ENCODE data around the gene SMPD4. TPM values are rescaled to one million over a fixed set of nuclear protein-coding genes. Genes with fewer than 3 reads are reported as not detected.
"Not testable (repeated sequence)": the region's sequence is repeated elsewhere in the genome, so short reads cannot be mapped to it uniquely, and the experiment has no call there.

Gene SMPD4
- total and polyA plus RNA-seq, 2 donors (not counting 1 experiment from before 2014, with no cell fraction given) = 63.8 to 80.6 TPM

DNA sequence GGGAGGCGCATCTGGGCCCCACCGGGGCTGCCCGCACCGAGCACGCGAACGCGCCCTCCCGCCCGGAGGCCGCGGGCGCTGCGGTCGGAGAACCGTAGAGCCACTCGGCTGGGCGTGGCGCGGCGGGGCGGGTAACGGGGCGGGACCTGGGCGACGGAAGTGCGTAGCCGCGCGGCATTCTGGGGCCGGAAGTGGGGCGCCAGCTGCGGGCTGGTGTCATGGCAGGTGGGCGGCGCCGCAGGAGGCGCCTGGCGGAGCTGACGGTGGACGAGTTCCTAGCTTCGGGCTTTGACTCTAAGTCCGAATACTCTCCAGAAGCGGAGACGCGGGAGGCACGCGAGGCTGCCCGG lies 47.7 kb upstream of the SMPD4 start:
- peak; percentile 64 for DNase-seq
- H3K4me3 ChIP-seq (ENCODE audit: control extremely low read depth in 1 of 5, extremely low read depth in 1 of 5, insufficient read depth in 1 of 5, low read depth in 2 of 5, low read length in 4 of 5); H3K79me2 ChIP-seq (ENCODE audit: control insufficient read depth, insufficient read depth, low read length); H3K9ac ChIP-seq (ENCODE audit: low read length); H3K4me2 ChIP-seq (replicated peaks; ENCODE audit: low read depth, low read length, poor library complexity, severe bottlenecking); ATAC-seq (ENCODE audit: low read depth); H3K27ac ChIP-seq (ENCODE audit: low read length in 2 of 2); H3K9me3 Mint-ChIP-seq (ENCODE audit: insufficient read depth); H3K27me3 ChIP-seq (replicated peaks in 1 of 4; ENCODE audit: control extremely low read depth in 1 of 4, control insufficient read depth in 3 of 4, insufficient read depth in 4 of 4, low read length in 3 of 4); H3K27me3 Mint-ChIP-seq; H3K4me1 ChIP-seq (ENCODE audit: control insufficient read depth in 2 of 2, insufficient read depth in 2 of 2, low read length in 2 of 2); H3K36me3 ChIP-seq (replicated peaks in 1 of 2; ENCODE audit: control extremely low read depth in 1 of 2, control insufficient read depth in 1 of 2, extremely low read depth in 1 of 2, insufficient read depth in 2 of 2, low read length in 1 of 2); H3K4me1 Mint-ChIP-seq; CTCF ChIA-PET; intact Hi-C loops (cut with micrococcal nuclease); H4K20me1 ChIP-seq (ENCODE audit: control insufficient read depth, insufficient read depth, low read length, poor library complexity, severe bottlenecking); H3K27ac Mint-ChIP-seq; H3K4me3 Mint-ChIP-seq: not testable (repeated sequence)
- peaks cover 0 to 13% (median 0%) of the 10 kb centered on the region in 3 donors for H3K9me3 ChIP-seq (ENCODE audit: control extremely low read depth in 1 of 3, control insufficient read depth in 2 of 3, insufficient read depth in 1 of 3, low read length in 2 of 3)
- 63% methylated on average over 42 of the region's 48 CpGs for WGBS (ENCODE audit: insufficient coverage)
- POLR2A ChIA-PET = interaction anchor here (0.5 kb wide), 1 partner anchor 1995 kb away, joined by 3 read pairs; no protein-coding TSS in a partner anchor
- H2AFZ ChIP-seq (ENCODE audit: insufficient read depth, low read depth, low read length, poor library complexity, severe bottlenecking) = peak overlapping the region; percentile 22

GRCh38 chr2:130228467-130229160 lies 47.2 kb upstream of the SMPD4 start:
- H3K9me3 Mint-ChIP-seq (ENCODE audit: insufficient read depth); POLR2A ChIA-PET; intact Hi-C loops (cut with micrococcal nuclease); H3K4me3 ChIP-seq (ENCODE audit: control extremely low read depth in 1 of 5, extremely low read depth in 1 of 5, insufficient read depth in 1 of 5, low read depth in 2 of 5, low read length in 4 of 5); H3K4me2 ChIP-seq (replicated peaks; ENCODE audit: low read depth, low read length, poor library complexity, severe bottlenecking); DNase-seq; H3K4me1 Mint-ChIP-seq; H3K4me1 ChIP-seq (ENCODE audit: control insufficient read depth in 2 of 2, insufficient read depth in 2 of 2, low read length in 2 of 2); H3K36me3 ChIP-seq (replicated peaks in 1 of 2; ENCODE audit: control extremely low read depth in 1 of 2, control insufficient read depth in 1 of 2, extremely low read depth in 1 of 2, insufficient read depth in 2 of 2, low read length in 1 of 2); H3K27ac ChIP-seq (ENCODE audit: low read length in 2 of 2); H3K27ac Mint-ChIP-seq; CTCF ChIA-PET; ATAC-seq (ENCODE audit: low read depth); H4K20me1 ChIP-seq (ENCODE audit: control insufficient read depth, insufficient read depth, low read length, poor library complexity, severe bottlenecking); H3K27me3 Mint-ChIP-seq; H3K79me2 ChIP-seq (ENCODE audit: control insufficient read depth, insufficient read depth, low read length); H3K27me3 ChIP-seq (replicated peaks in 1 of 4; ENCODE audit: control extremely low read depth in 1 of 4, control insufficient read depth in 3 of 4, insufficient read depth in 4 of 4, low read length in 3 of 4); H3K9ac ChIP-seq (ENCODE audit: low read length); H3K4me3 Mint-ChIP-seq: not testable (repeated sequence)
- H2AFZ ChIP-seq (ENCODE audit: insufficient read depth, low read depth, low read length, poor library complexity, severe bottlenecking) = peak overlapping the region; percentile 22
- peaks cover 0 to 13% (median 0%) of the 10 kb centered on the region in 3 donors for H3K9me3 ChIP-seq (ENCODE audit: control extremely low read depth in 1 of 3, control insufficient read depth in 2 of 3, insufficient read depth in 1 of 3, low read length in 2 of 3)
- 88% methylated on average over 53 of the region's 69 CpGs for WGBS (ENCODE audit: insufficient coverage)

- H3K27me3 Mint-ChIP-seq; H3K79me2 ChIP-seq (ENCODE audit: control insufficient read depth, insufficient read depth, low read length); H3K9me3 Mint-ChIP-seq (ENCODE audit: insufficient read depth); H3K4me2 ChIP-seq (replicated peaks; ENCODE audit: low read depth, low read length, poor library complexity, severe bottlenecking); CTCF ChIA-PET; POLR2A ChIA-PET; H3K4me3 ChIP-seq (ENCODE audit: control extremely low read depth in 1 of 5, extremely low read depth in 1 of 5, insufficient read depth in 1 of 5, low read depth in 2 of 5, low read length in 4 of 5); H3K4me3 Mint-ChIP-seq; H2AFZ ChIP-seq (ENCODE audit: insufficient read depth, low read depth, low read length, poor library complexity, severe bottlenecking); H3K27ac Mint-ChIP-seq; H3K4me1 Mint-ChIP-seq; H3K36me3 ChIP-seq (replicated peaks in 1 of 2; ENCODE audit: control extremely low read depth in 1 of 2, control insufficient read depth in 1 of 2, extremely low read depth in 1 of 2, insufficient read depth in 2 of 2, low read length in 1 of 2); H3K27me3 ChIP-seq (replicated peaks in 1 of 4; ENCODE audit: control extremely low read depth in 1 of 4, control insufficient read depth in 3 of 4, insufficient read depth in 4 of 4, low read length in 3 of 4); intact Hi-C loops (cut with micrococcal nuclease); H4K20me1 ChIP-seq (ENCODE audit: control insufficient read depth, insufficient read depth, low read length, poor library complexity, severe bottlenecking); DNase-seq; H3K9ac ChIP-seq (ENCODE audit: low read length); H3K27ac ChIP-seq (ENCODE audit: low read length in 2 of 2); ATAC-seq (ENCODE audit: low read depth); H3K4me1 ChIP-seq (ENCODE audit: control insufficient read depth in 2 of 2, insufficient read depth in 2 of 2, low read length in 2 of 2): not testable (repeated sequence)
- 100% methylated on average over 11 of the region's 21 CpGs for WGBS (ENCODE audit: insufficient coverage)
- peaks cover 0 to 13% (median 0%) of the 10 kb centered on the region in 3 donors for H3K9me3 ChIP-seq (ENCODE audit: control extremely low read depth in 1 of 3, control insufficient read depth in 2 of 3, insufficient read depth in 1 of 3, low read length in 2 of 3)
Measured at GRCh38 chr2:130228005-130228404, 46.6 kb upstream of the SMPD4 start.

- H3K9me3 Mint-ChIP-seq (ENCODE audit: insufficient read depth); H3K27ac Mint-ChIP-seq; H3K4me1 Mint-ChIP-seq; POLR2A ChIA-PET; H3K9ac ChIP-seq (ENCODE audit: low read length); H3K4me3 Mint-ChIP-seq; ATAC-seq (ENCODE audit: low read depth); H4K20me1 ChIP-seq (ENCODE audit: control insufficient read depth, insufficient read depth, low read length, poor library complexity, severe bottlenecking); H3K36me3 ChIP-seq (replicated peaks in 1 of 2; ENCODE audit: control extremely low read depth in 1 of 2, control insufficient read depth in 1 of 2, extremely low read depth in 1 of 2, insufficient read depth in 2 of 2, low read length in 1 of 2); intact Hi-C loops (cut with micrococcal nuclease); CTCF ChIA-PET; H3K4me3 ChIP-seq (ENCODE audit: control extremely low read depth in 1 of 5, extremely low read depth in 1 of 5, insufficient read depth in 1 of 5, low read depth in 2 of 5, low read length in 4 of 5); DNase-seq; H3K9me3 ChIP-seq (ENCODE audit: control extremely low read depth in 1 of 3, control insufficient read depth in 2 of 3, insufficient read depth in 1 of 3, low read length in 2 of 3); H2AFZ ChIP-seq (ENCODE audit: insufficient read depth, low read depth, low read length, poor library complexity, severe bottlenecking); H3K27me3 ChIP-seq (replicated peaks in 1 of 4; ENCODE audit: control extremely low read depth in 1 of 4, control insufficient read depth in 3 of 4, insufficient read depth in 4 of 4, low read length in 3 of 4); H3K4me2 ChIP-seq (replicated peaks; ENCODE audit: low read depth, low read length, poor library complexity, severe bottlenecking); H3K27ac ChIP-seq (ENCODE audit: low read length in 2 of 2); H3K79me2 ChIP-seq (ENCODE audit: control insufficient read depth, insufficient read depth, low read length); H3K4me1 ChIP-seq (ENCODE audit: control insufficient read depth in 2 of 2, insufficient read depth in 2 of 2, low read length in 2 of 2): not testable (repeated sequence)
- peaks cover 21% of the 10 kb centered on the region for H3K27me3 Mint-ChIP-seq
- WGBS (ENCODE audit: insufficient coverage) = no CpG with 5 or more reads among the region's 4 CpGs
Measured at GRCh38 chr2:130222523-130222922, 41.1 kb upstream of the SMPD4 start.
